PC-3 (cell line): ENCODE results near the gene PLXNA1.

Experiments
- CTCF ChIP-seq: fragments of 300-600 bp; sonication (generic); conservative IDR thresholded peaks from 2 replicates; pipeline ENCODE4 v1.5.1; 2017; ENCODE audit warnings: antibody characterized with exemption, low read depth, mild to moderate bottlenecking, low read length
- EZH2 ChIP-seq: fragments of 300-600 bp; sonication (generic); IDR thresholded peaks from one replicate; pipeline ENCODE4 v1.6.1; 2017; ENCODE audit warnings: antibody characterized with exemption, mild to moderate bottlenecking, low read length; ENCODE audit not compliant: unreplicated experiment
- EZH2phosphoT487 ChIP-seq: fragments of 300-600 bp; sonication (generic); IDR thresholded peaks from 2 replicates; pipeline ENCODE4 v1.6.1; 2018; ENCODE audit warnings: mild to moderate bottlenecking, antibody characterized with exemption, low read length, borderline replicate concordance

- TF ChIP-seq CTCF (no peak), EZH2phosphoT487 (no peak), EZH2 (no peak)
Observed at GRCh38 chr3:127022849-127023248, 39.9 kb downstream of the PLXNA1 start.
